Hepatocyte (in vitro differentiated cells): ENCODE measurements around the gene MIEN1.

Experiments used
- EZH2 ChIP-seq: fragments of 200-600 bp; sonication (generic); IDR thresholded peaks from 2 replicates; pipeline ENCODE4 v1.6.1; 2016; ENCODE audit warnings: antibody characterized with exemption, mild to moderate bottlenecking, borderline replicate concordance
- EZH2phosphoT487 ChIP-seq: fragments of 200-600 bp; sonication (generic); IDR thresholded peaks from one replicate; pipeline ENCODE4 v1.6.1; 2018; ENCODE audit warnings: antibody characterized with exemption, mild to moderate bottlenecking, low read depth, moderate library complexity; ENCODE audit not compliant: unreplicated experiment, severe bottlenecking
- TF ChIP-seq, protein P1 (sequence below): fragments of 200-600 bp; sonication (generic); IDR thresholded peaks from 2 replicates; pipeline ENCODE4 v1.5.1; 2016; ENCODE audit warnings: antibody characterized with exemption, mild to moderate bottlenecking; ENCODE audit not compliant: poor library complexity

DNA sequence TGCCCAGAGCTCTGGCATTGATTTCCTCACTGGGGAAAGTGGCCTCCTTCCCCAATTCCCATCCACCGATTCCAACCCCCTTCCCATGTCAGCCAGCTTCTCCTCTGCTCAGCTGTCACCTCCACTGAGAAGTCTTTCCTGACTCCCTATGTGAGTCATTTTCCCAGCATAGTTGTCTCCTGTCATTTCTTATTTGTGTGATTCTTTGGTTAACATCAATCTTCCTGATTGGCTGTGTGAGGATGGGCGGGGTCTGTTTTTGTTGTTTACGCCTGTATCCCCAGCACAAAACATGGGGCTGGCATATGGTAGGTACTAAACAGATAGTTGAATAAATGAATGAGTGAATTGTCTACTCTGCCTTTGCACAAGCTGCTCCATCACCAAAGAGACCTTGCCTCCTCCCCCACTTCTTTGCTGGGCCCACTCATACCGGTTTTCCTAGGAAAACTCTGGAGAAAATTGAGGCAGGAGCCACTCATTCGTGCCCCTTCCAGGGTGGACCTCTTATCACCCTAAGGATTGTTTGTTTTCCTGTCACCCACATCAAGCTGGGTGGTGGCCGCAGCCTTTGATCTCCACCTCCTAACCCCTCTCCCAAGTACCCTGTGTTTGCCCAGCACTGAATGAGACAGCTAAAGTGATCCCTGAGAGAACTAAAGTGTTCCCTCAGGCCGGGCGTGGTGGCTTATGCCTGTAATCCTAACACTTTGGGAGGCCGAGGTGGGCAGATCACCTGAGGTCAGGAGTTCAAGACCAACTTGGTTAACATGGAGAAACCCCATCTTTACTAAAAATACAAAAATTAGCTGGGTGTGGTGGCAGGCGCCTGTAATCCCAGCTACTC lies 6.2 kb upstream of the MIEN1 start:
- TF ChIP-seq, protein P1, sequence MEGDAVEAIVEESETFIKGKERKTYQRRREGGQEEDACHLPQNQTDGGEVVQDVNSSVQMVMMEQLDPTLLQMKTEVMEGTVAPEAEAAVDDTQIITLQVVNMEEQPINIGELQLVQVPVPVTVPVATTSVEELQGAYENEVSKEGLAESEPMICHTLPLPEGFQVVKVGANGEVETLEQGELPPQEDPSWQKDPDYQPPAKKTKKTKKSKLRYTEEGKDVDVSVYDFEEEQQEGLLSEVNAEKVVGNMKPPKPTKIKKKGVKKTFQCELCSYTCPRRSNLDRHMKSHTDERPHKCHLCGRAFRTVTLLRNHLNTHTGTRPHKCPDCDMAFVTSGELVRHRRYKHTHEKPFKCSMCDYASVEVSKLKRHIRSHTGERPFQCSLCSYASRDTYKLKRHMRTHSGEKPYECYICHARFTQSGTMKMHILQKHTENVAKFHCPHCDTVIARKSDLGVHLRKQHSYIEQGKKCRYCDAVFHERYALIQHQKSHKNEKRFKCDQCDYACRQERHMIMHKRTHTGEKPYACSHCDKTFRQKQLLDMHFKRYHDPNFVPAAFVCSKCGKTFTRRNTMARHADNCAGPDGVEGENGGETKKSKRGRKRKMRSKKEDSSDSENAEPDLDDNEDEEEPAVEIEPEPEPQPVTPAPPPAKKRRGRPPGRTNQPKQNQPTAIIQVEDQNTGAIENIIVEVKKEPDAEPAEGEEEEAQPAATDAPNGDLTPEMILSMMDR, result no peak
- TF ChIP-seq EZH2phosphoT487 (no peak), EZH2 (no peak)
